Effector memory CD4-positive, alpha-beta T cell (primary cell): ENCODE measurements around the gene RAB29.
A peak's percentile ranks its signal among the peaks of the same experiment; 100 is the strongest.
"Not testable (repeated sequence)": the region's sequence is repeated elsewhere in the genome, so short reads cannot be mapped to it uniquely, and the experiment has no call there.

Experiments
- DNase-seq, 3 donors: peaks; one replicate each; pipeline ENCODE4 v3.0.0-alpha.2; 2020
- H3K27ac ChIP-seq: 2 replicates; pipeline ENCODE4 v1.7.0; 2013; ENCODE audit warnings: mild to moderate bottlenecking, low read length, moderate library complexity; ENCODE audit not compliant: insufficient read depth, poor library complexity, severe bottlenecking
- H3K27me3 ChIP-seq: replicated peaks from 2 replicates; pipeline ENCODE4 v1.7.0; 2013; ENCODE audit warnings: mild to moderate bottlenecking, low read length; ENCODE audit not compliant: insufficient read depth, control insufficient read depth, poor library complexity, severe bottlenecking
- H3K36me3 ChIP-seq: 2 replicates; pipeline ENCODE4 v1.7.0; 2013; ENCODE audit warnings: mild to moderate bottlenecking, low read length, moderate library complexity; ENCODE audit not compliant: control insufficient read depth, insufficient read depth
- H3K4me1 ChIP-seq: 2 replicates; pipeline ENCODE4 v1.7.0; 2013; ENCODE audit warnings: low read length, mild to moderate bottlenecking; ENCODE audit not compliant: control insufficient read depth, insufficient read depth, poor library complexity, severe bottlenecking
- H3K4me3 ChIP-seq: 2 replicates; pipeline ENCODE4 v1.7.0; 2013; ENCODE audit warnings: low read length, low read depth, mild to moderate bottlenecking; ENCODE audit not compliant: insufficient read depth, poor library complexity, severe bottlenecking
- H3K9me3 ChIP-seq: 2 replicates; pipeline ENCODE4 v1.7.0; 2013; ENCODE audit warnings: mild to moderate bottlenecking, low read length, moderate library complexity; ENCODE audit not compliant: control insufficient read depth
- total RNA-seq, 3 donors: gene quantifications; one replicate each; lab custom pipeline; 2026; lab: John Stamatoyannopoulos, UW

The RAB29 gene, protein sequence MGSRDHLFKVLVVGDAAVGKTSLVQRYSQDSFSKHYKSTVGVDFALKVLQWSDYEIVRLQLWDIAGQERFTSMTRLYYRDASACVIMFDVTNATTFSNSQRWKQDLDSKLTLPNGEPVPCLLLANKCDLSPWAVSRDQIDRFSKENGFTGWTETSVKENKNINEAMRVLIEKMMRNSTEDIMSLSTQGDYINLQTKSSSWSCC
- total RNA-seq, result 73.7 to 88.1 (median 87.6) reads per million in 3 donors

- Histone ChIP-seq H3K4me1 (peaks cover 19% of the 10 kb centered on the region), H3K36me3 (peaks cover 7% of the 10 kb centered on the region), H3K27me3 (no peaks in the 10 kb centered on the region), H3K27ac (peak within 1 kb of the TSS; percentile 94), H3K4me3 (peak within 1 kb of the TSS; percentile 76), H3K9me3 (no peaks in the 10 kb centered on the region)
- DNase-seq, result peak; percentile 69 to 83 (median 81)
Measured at GRCh38 chr1:205775015-205775716, at the start of gene RAB29. Gene RAB29, minus strand, starts transcription at chr1:205775482. Its CDS starts 526 bp downstream, at chr1:205774956.

DNA sequence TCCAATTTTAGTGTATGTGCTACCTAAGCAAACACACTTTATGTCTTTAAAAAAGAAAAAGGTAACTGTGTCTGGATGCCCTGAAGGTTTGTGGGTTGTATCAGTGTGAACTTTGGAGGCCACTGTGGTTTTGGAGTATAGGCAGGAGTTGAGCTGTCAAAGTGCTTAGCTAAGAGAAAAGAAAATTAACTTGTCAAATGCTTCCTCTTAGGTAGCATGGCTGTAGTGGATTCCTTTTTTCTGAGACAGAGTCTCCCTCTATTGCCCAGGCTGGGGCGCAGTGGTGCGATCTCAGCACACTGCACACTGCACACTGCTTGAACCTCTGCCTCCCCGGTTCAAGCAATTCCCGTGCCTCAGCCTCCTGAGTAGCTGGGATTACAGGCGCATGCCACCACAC is 48.9 kb upstream of the RAB29 start:
- Histone ChIP-seq H3K27me3 (no peaks in the 10 kb centered on the region), H3K9me3 (no peaks in the 10 kb centered on the region), H3K4me1 (no peaks in the 10 kb centered on the region), H3K27ac (no peak overlapping the region), H3K4me3 (no peak overlapping the region), H3K36me3 (no peaks in the 10 kb centered on the region)
- DNase-seq, result no peak

GRCh38 chr1:205823260-205823659 is 48.0 kb upstream of the RAB29 start:
- not testable (repeated sequence) for H3K27me3 ChIP-seq, DNase-seq

GRCh38 chr1:205822397-205822796 is 47.1 kb upstream of the RAB29 start:
- no peaks in the 10 kb centered on the region for H3K9me3 ChIP-seq
- H3K4me3 ChIP-seq, result no peak overlapping the region
- no peak for DNase-seq
- no peaks in the 10 kb centered on the region for H3K4me1 ChIP-seq
- no peak overlapping the region for H3K27ac ChIP-seq
- no peaks in the 10 kb centered on the region for H3K36me3 ChIP-seq
- H3K27me3 ChIP-seq, result no peaks in the 10 kb centered on the region

More at GRCh38 chr1:205823260-205823659, 48.0 kb upstream of the RAB29 start:
- not testable (repeated sequence) for H3K4me3 ChIP-seq, H3K4me1 ChIP-seq, H3K27ac ChIP-seq, H3K9me3 ChIP-seq, H3K36me3 ChIP-seq

GRCh38 chr1:205817988-205818387 is 42.7 kb upstream of the RAB29 start:
- Histone ChIP-seq H3K4me1 (no peaks in the 10 kb centered on the region), H3K27me3 (no peaks in the 10 kb centered on the region), H3K36me3 (no peaks in the 10 kb centered on the region), H3K4me3 (no peak overlapping the region), H3K27ac (no peak overlapping the region), H3K9me3 (no peaks in the 10 kb centered on the region)
- no peak for DNase-seq

DNA sequence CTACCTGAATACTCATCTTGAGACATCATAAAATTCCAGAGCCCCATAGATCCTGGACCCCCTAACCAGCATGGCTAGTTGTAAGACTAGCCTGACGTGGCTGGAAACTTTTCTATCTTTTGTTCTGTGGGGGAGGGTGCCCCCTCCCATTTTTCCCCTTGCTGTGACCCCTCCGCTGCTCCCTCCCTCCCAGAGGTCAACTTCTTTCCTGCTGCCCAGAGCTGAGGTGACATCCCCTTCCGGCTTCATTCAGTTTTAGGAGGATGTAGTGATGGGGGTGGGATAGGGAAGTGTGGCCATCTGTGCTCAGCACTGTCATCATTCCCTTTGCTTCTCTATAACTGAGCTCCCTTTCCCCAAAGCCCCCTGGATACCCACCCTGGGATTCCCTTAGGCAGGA is 42.1 kb upstream of the RAB29 start:
- DNase-seq, result no peak
- H3K27ac ChIP-seq, result no peak overlapping the region
- no peaks in the 10 kb centered on the region for H3K36me3 ChIP-seq
- no peaks in the 10 kb centered on the region for H3K9me3 ChIP-seq
- H3K4me3 ChIP-seq, result no peak overlapping the region
- no peaks in the 10 kb centered on the region for H3K4me1 ChIP-seq
- H3K27me3 ChIP-seq, result no peaks in the 10 kb centered on the region

DNA sequence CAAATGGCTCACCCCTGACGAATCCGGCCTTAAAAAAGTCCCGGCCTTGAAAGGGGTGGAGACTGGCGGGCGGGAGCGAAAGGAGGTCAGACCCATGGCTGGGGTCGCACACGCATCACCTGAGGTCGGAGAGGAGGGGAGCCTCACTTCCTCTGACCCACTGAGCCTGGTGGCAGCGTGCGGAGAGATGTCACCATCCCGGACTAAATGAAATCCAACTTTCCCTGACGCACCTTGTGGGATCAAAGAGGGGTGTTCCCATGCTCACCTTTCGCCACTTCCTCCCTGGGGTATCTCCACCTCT is 38.4 kb upstream of the RAB29 start:
- H3K4me1 ChIP-seq, result peaks cover 19% of the 10 kb centered on the region
- H3K27ac ChIP-seq, result peak overlapping the region; percentile 67
- H3K4me3 ChIP-seq, result peak overlapping the region; percentile 82
- DNase-seq, result peak in 2 of 3 donors; percentile 16 to 36
- H3K27me3 ChIP-seq, result no peaks in the 10 kb centered on the region
- H3K9me3 ChIP-seq, result no peaks in the 10 kb centered on the region
- peaks cover 8% of the 10 kb centered on the region for H3K36me3 ChIP-seq

- H3K4me1 ChIP-seq, result peaks cover 22% of the 10 kb centered on the region
- peak within 1 kb of the TSS; percentile 82 for H3K4me3 ChIP-seq
- H3K9me3 ChIP-seq, result no peaks in the 10 kb centered on the region
- peak; percentile 88 to 92 (median 90) for DNase-seq
- peak within 1 kb of the TSS; percentile 67 for H3K27ac ChIP-seq
- no peaks in the 10 kb centered on the region for H3K27me3 ChIP-seq
- peaks cover 8% of the 10 kb centered on the region for H3K36me3 ChIP-seq
Measured at GRCh38 chr1:205812878-205813754, 37.8 kb upstream of the RAB29 start, which contains the start of gene SLC41A1. Gene SLC41A1, minus strand, starts transcription at chr1:205813198. Its CDS starts 2,757 bp downstream, at chr1:205810441.

- H3K36me3 ChIP-seq, result peaks cover 8% of the 10 kb centered on the region
- H3K9me3 ChIP-seq, result no peaks in the 10 kb centered on the region
- H3K4me1 ChIP-seq, result peaks cover 22% of the 10 kb centered on the region
- H3K27me3 ChIP-seq, result no peaks in the 10 kb centered on the region
- no peak for DNase-seq
- peak overlapping the region; percentile 82 for H3K4me3 ChIP-seq
- peak overlapping the region; percentile 67 for H3K27ac ChIP-seq
Measured at GRCh38 chr1:205812271-205812877, 37.1 kb upstream of the RAB29 start.
